Sigmoid colon (tissue), 7 donors: ENCODE results near the gene TMTC2. TPM values are rescaled to one million over a fixed set of nuclear protein-coding genes. Genes with fewer than 3 reads are reported as not detected.
A peak's percentile ranks its signal among the peaks of the same experiment; 100 is the strongest.

Experiments
- DNase-seq: peaks from one replicate; pipeline ENCODE4 v3.0.0-alpha.2; 2019
- H3K27ac ChIP-seq, 4 donors: fragments of 200-600 bp; sonication (generic); one replicate each; pipeline ENCODE4 v1.5.1; 2016 to 2019; ENCODE audit warnings: mild to moderate bottlenecking in 1 of 4
- H3K27me3 ChIP-seq, 3 donors: fragments of 200-600 bp; sonication (generic); one replicate each; pipeline ENCODE4 v1.5.1; 2019; ENCODE audit warnings: mild to moderate bottlenecking in 1 of 3
- H3K36me3 ChIP-seq, 4 donors: fragments of 200-600 bp; sonication (generic); one replicate each; pipeline ENCODE4 v1.5.1; 2016 to 2019
- H3K4me1 ChIP-seq, 4 donors: fragments of 200-600 bp; sonication (generic); one replicate each; pipeline ENCODE4 v1.5.1; 2017 to 2019
- H3K4me3 ChIP-seq, 4 donors: fragments of 200-600 bp; sonication (generic); one replicate each; pipeline ENCODE4 v1.5.1; 2017 to 2019; ENCODE audit warnings: mild to moderate bottlenecking in 2 of 4, moderate library complexity in 1 of 4
- H3K9me3 ChIP-seq, 4 donors: fragments of 200-600 bp in 3 of 4; sonication (generic) in 3 of 4; one replicate each; pipeline versions ENCODE4 v1.5.1 to v1.6.1; 2013 to 2019
- EP300 ChIP-seq, 4 donors: sonication (generic); formaldehyde crosslinking; IDR thresholded peaks; one replicate each; pipeline ENCODE4 v1.6.1; 2017; ENCODE audit warnings: antibody characterized with exemption in 4 of 4
- POLR2A ChIP-seq, 2 donors: fragments of 450-650 bp; IDR thresholded peaks; one replicate each; pipeline ENCODE4 v1.6.1; 2016; ENCODE audit warnings: antibody characterized with exemption in 2 of 2, mild to moderate bottlenecking in 2 of 2, moderate library complexity in 2 of 2
- POLR2AphosphoS5 ChIP-seq, 4 donors: sonication (generic); formaldehyde crosslinking; IDR thresholded peaks; one replicate each; pipeline ENCODE4 v1.6.1; 2017; ENCODE audit warnings: antibody characterized with exemption in 4 of 4
- WGBS, 2 donors: extraction: QIAGEN DNeasy Blood & Tissue Kit; methylation state at CpG; one replicate each; pipeline ENCODE4 v1.1.7; 2013; 5-methylcytosine and 5-hydroxymethylcytosine counted together
- intact Hi-C: fragments of 100-400 bp; cut with DNase I; formaldehyde crosslinking; loops from one replicate; pipeline ENCODE4 v1.15.1; 2023
- polyA plus RNA-seq, 3 donors: library from polyadenylated mRNA; stranded (reverse); fragments of 200-250 nt; gene quantifications; one replicate each; pipeline ENCODE4 v1.2.3, GENCODE V29; 2013
- total RNA-seq, 4 donors: library from RNA; depleted of rRNA; stranded (reverse); fragments of >200 nt; gene quantifications; one replicate each; pipeline ENCODE4 v1.1.0, GENCODE V29; 2016
- TF ChIP-seq, protein P1 (sequence below), 4 experiments: fragments of 450-650 bp in 3 of 4; fragments of 200-600 bp in 1 of 4; IDR thresholded peaks; one replicate each; pipeline ENCODE4 v1.5.1; 2016 to 2019; ENCODE audit warnings: antibody characterized with exemption in 4 of 4, mild to moderate bottlenecking in 3 of 4, moderate library complexity in 2 of 4
- donor health status: healthy with polysubstance abuse.
- donor health status: Bipolar disorder and iron deficiency.
- donor health status: healthy.

The TMTC2 gene
- total and polyA plus RNA-seq, 7 donors, result 1.2 to 74.4 (median 61.2) TPM

GRCh38 chr12:83016991-83017390 is 330.3 kb downstream of the TMTC2 start:
- Histone ChIP-seq H3K27me3 (no peaks in the 10 kb centered on the region), H3K27ac (peak overlapping the region in 3 of 4 donors; percentile 82 to 88 (median 84)), H3K4me3 (no peak overlapping the region), H3K4me1 (peaks cover 0 to 53% (median 23%) of the 10 kb centered on the region in 4 donors), H3K9me3 (no peaks in the 10 kb centered on the region), H3K36me3 (no peaks in the 10 kb centered on the region)
- TF ChIP-seq POLR2A (IDR thresholded peaks at IDR 0.05), result no peak
- TF ChIP-seq, protein P1, sequence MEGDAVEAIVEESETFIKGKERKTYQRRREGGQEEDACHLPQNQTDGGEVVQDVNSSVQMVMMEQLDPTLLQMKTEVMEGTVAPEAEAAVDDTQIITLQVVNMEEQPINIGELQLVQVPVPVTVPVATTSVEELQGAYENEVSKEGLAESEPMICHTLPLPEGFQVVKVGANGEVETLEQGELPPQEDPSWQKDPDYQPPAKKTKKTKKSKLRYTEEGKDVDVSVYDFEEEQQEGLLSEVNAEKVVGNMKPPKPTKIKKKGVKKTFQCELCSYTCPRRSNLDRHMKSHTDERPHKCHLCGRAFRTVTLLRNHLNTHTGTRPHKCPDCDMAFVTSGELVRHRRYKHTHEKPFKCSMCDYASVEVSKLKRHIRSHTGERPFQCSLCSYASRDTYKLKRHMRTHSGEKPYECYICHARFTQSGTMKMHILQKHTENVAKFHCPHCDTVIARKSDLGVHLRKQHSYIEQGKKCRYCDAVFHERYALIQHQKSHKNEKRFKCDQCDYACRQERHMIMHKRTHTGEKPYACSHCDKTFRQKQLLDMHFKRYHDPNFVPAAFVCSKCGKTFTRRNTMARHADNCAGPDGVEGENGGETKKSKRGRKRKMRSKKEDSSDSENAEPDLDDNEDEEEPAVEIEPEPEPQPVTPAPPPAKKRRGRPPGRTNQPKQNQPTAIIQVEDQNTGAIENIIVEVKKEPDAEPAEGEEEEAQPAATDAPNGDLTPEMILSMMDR (IDR thresholded peaks at IDR 0.05), result no peak
- TF ChIP-seq EP300 (IDR thresholded peaks at IDR 0.05), result no peak
- TF ChIP-seq POLR2AphosphoS5 (IDR thresholded peaks at IDR 0.05), result no peak
- intact Hi-C loops, result loop anchor here (5.0 to 10.0 kb wide), 2 partner anchors 298 to 330 kb away; partner anchors contain the start of gene TMTC2
- WGBS, 2 donors, result 0% methylated on average over 1 of the region's 1 CpG
- DNase-seq, result no peak

GRCh38 chr12:83018088-83018487 is 331.4 kb downstream of the TMTC2 start:
- no peaks in the 10 kb centered on the region for H3K36me3 ChIP-seq
- peaks cover 0 to 43% (median 23%) of the 10 kb centered on the region in 4 donors for H3K4me1 ChIP-seq
- no peak for DNase-seq
- H3K4me3 ChIP-seq, result no peak overlapping the region
- TF ChIP-seq POLR2AphosphoS5 (IDR thresholded peaks at IDR 0.05) (peak in 1 of 4 donors; percentile 19), POLR2A (IDR thresholded peaks at IDR 0.05) (no peak)
- no peaks in the 10 kb centered on the region for H3K27me3 ChIP-seq
- peak overlapping the region in 3 of 4 donors; percentile 63 to 88 (median 84) for H3K27ac ChIP-seq
- 77 to 87% methylated on average over 4 of the region's 4 CpGs for WGBS, 2 donors
- no peaks in the 10 kb centered on the region for H3K9me3 ChIP-seq
- intact Hi-C loops, result loop anchor here (5.0 to 10.0 kb wide), 2 partner anchors 297 to 331 kb away; partner anchors contain the start of gene TMTC2

DNA sequence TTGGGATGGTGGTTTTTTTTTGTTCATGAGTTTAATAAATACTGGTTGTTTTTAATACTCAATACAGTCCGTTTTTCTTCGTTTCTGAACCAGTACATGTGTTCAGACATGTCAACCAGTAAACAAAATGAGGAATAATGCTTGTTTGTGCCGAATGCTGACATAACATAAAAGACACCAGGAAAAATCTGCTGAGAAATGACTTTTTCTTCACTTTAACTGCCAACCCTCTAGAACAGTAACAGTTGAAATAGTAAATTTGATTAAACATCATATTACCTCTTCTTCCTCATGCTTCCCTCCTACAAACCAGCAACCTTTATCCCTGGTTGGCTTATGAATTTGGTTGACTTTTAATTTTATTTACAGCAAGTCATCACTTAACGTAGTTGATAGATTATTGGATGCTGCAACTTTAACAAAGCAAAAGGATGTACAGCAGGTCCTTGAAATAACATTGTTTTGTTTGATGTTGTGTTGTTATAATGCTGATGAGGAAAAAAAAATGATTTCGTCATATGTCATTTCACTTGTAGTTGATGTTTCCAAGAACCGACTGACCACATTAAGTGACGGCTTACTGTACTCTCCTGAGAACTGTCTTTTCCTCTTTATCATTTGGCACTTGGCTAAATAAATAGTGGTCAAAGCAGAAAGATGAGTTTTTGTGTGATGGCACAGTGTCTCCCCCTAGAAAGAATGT is 340.5 kb downstream of the TMTC2 start:
- Histone ChIP-seq H3K27ac (no peak overlapping the region), H3K4me3 (no peak overlapping the region), H3K27me3 (no peaks in the 10 kb centered on the region), H3K36me3 (no peaks in the 10 kb centered on the region), H3K9me3 (no peaks in the 10 kb centered on the region), H3K4me1 (no peaks in the 10 kb centered on the region)
- 80 to 84% methylated on average over 7 of the region's 7 CpGs for WGBS, 2 donors
- TF ChIP-seq EP300 (IDR thresholded peaks at IDR 0.05) (no peak), POLR2AphosphoS5 (IDR thresholded peaks at IDR 0.05) (no peak), POLR2A (IDR thresholded peaks at IDR 0.05) (no peak)
- TF ChIP-seq, protein P1 (IDR thresholded peaks at IDR 0.05), result no peak
- intact Hi-C loops, result no loop called here
- no peak for DNase-seq

DNA sequence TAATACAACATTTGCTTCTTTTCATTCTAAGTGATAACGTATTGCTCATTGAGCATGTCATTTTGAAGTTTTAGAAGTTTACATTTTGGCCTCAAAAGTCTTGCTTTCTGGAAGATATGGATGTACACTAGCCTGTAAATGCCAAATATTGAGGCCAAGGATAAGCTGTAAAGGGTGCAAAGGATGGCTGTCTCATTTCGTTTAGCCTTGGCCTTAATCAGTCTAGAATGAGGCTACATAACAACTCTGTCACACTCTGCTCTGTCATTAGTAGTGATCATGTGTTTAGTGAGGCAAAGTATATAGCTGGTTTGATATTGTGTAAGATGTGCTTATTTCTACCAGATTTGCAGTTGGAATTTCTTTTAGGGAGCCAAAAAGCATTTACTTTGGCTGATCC is 344.5 kb downstream of the TMTC2 start:
- no peak for DNase-seq
- intact Hi-C loops, result no loop called here
- TF ChIP-seq POLR2AphosphoS5 (IDR thresholded peaks at IDR 0.05) (no peak), EP300 (IDR thresholded peaks at IDR 0.05) (no peak), POLR2A (IDR thresholded peaks at IDR 0.05) (no peak)
- TF ChIP-seq, protein P1 (IDR thresholded peaks at IDR 0.05), result no peak
- H3K36me3 ChIP-seq, result no peaks in the 10 kb centered on the region
- H3K4me3 ChIP-seq, result no peak overlapping the region
- H3K27ac ChIP-seq, result no peak overlapping the region
- no peaks in the 10 kb centered on the region for H3K27me3 ChIP-seq
- no peaks in the 10 kb centered on the region for H3K9me3 ChIP-seq
- no peaks in the 10 kb centered on the region for H3K4me1 ChIP-seq
- 54 to 89% methylated on average over 2 of the region's 2 CpGs for WGBS, 2 donors

DNA sequence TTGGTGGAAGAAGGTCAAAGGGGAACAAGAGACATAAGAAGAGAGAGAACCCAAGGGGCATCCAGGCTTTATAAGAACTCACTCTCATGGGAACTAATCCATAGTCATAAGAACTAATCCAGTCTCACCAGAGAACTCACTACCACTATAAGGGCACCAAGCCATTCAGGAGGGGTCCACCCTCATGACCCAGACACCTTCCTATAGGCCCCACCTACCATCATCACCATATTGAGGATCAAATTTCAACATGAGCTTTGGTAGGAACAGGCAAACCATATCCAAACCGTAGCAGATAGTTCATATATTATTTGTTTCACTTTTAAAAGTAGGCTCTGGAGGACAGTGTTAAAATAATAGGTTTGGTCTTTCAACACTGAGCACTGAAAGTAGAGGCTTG is 350.1 kb downstream of the TMTC2 start:
- WGBS, 2 donors, result 79 to 88% methylated on average over 1 of the region's 1 CpG
- Histone ChIP-seq H3K4me3 (no peak overlapping the region), H3K9me3 (no peaks in the 10 kb centered on the region), H3K36me3 (no peaks in the 10 kb centered on the region), H3K4me1 (peaks cover 0 to 23% (median 17%) of the 10 kb centered on the region in 4 donors), H3K27me3 (no peaks in the 10 kb centered on the region), H3K27ac (no peak overlapping the region)
- DNase-seq, result no peak
- intact Hi-C loops, result no loop called here
- TF ChIP-seq EP300 (IDR thresholded peaks at IDR 0.05) (no peak), POLR2AphosphoS5 (IDR thresholded peaks at IDR 0.05) (no peak), POLR2A (IDR thresholded peaks at IDR 0.05) (no peak)
- TF ChIP-seq, protein P1 (IDR thresholded peaks at IDR 0.05), result no peak
